Stomach (tissue), 9 donors: ENCODE data around the gene AGAP1. TPM values are rescaled to one million over a fixed set of nuclear protein-coding genes. Genes with fewer than 3 reads are reported as not detected.

Source experiments
- DNase-seq, 2 donors: peaks; one replicate each; pipeline versions ENCODE4 v3.0.0 to v3.0.0-alpha.2; 2013 to 2019
- H3K27ac ChIP-seq, 5 donors: fragments of 200-600 bp in 4 of 5; sonication (generic) in 4 of 5; one replicate each; pipeline ENCODE4 v1.5.1; 2013 to 2019; ENCODE audit warnings: mild to moderate bottlenecking in 1 of 5, moderate library complexity in 1 of 5
- H3K27me3 ChIP-seq, 3 donors: fragments of 200-600 bp; sonication (generic); one replicate each; pipeline ENCODE4 v1.5.1; 2017 to 2019; ENCODE audit warnings: mixed run types in 1 of 3
- H3K36me3 ChIP-seq, 4 donors: fragments of 200-600 bp; sonication (generic); 1 replicate in 3 of 4; 2 replicates in 1 of 4; pipeline ENCODE4 v1.5.1; 2016 to 2019
- H3K4me1 ChIP-seq, 4 donors: fragments of 200-600 bp; sonication (generic); one replicate each; pipeline ENCODE4 v1.5.1; 2016 to 2019
- H3K4me3 ChIP-seq, 4 donors: fragments of 200-600 bp; sonication (generic) in 3 of 4; one replicate each; pipeline ENCODE4 v1.5.1; 2016 to 2019; ENCODE audit warnings: mild to moderate bottlenecking in 1 of 4
- H3K9me3 ChIP-seq, 4 donors: fragments of 200-600 bp; sonication (generic); one replicate each; pipeline ENCODE4 v1.5.1; 2016 to 2019
- CTCF ChIP-seq, 7 experiments: fragments of 450-650 bp in 4 of 7; fragments of 200-600 bp in 3 of 7; sonication (generic) in 3 of 7; IDR thresholded peaks; one replicate each; pipeline ENCODE4 v1.5.1; 2016 to 2019; ENCODE audit warnings: antibody characterized with exemption in 7 of 7, control low read depth in 2 of 7, mild to moderate bottlenecking in 1 of 7
- EP300 ChIP-seq: sonication (generic); formaldehyde crosslinking; IDR thresholded peaks from one replicate; pipeline ENCODE4 v1.6.1; 2017; ENCODE audit warnings: antibody characterized with exemption
- POLR2A ChIP-seq, 4 donors: fragments of 450-650 bp; IDR thresholded peaks; one replicate each; pipeline ENCODE4 v1.6.1; 2016; ENCODE audit warnings: antibody characterized with exemption in 4 of 4, control low read depth in 2 of 4, mild to moderate bottlenecking in 1 of 4, moderate library complexity in 1 of 4
- POLR2AphosphoS5 ChIP-seq, 3 donors: sonication (generic); formaldehyde crosslinking; IDR thresholded peaks; one replicate each; pipeline ENCODE4 v1.6.1; 2016; ENCODE audit warnings: antibody characterized with exemption in 3 of 3
- WGBS, 5 donors: extraction: QIAGEN DNeasy Blood & Tissue Kit in 3 of 5; methylation state at CpG; one replicate each; pipeline versions ENCODE4 v1.1.5 to v1.1.7; 2013 to 2018; 5-methylcytosine and 5-hydroxymethylcytosine counted together
- intact Hi-C: fragments of 100-400 bp; cut with DNase I; formaldehyde crosslinking; loops from one replicate; pipeline ENCODE4 v1.15.1; 2023; ENCODE audit warnings: low total_unique reads
- polyA plus RNA-seq, 3 donors: library from polyadenylated mRNA; stranded (reverse); fragments of 200-250 nt; gene quantifications; one replicate each; pipeline ENCODE4 v1.2.3, GENCODE V29; 2013
- total RNA-seq, 5 donors: library from RNA; depleted of rRNA; stranded (reverse); fragments of >200 nt; gene quantifications; one replicate each; pipeline versions ENCODE4 v1.1.0 to v1.2.3, GENCODE V29; 2014 to 2016
- donor health status: healthy with polysubstance abuse.
- donor health status: Bipolar disorder and iron deficiency.
- donor health status: healthy.

The AGAP1 gene
- total and polyA plus RNA-seq, 8 donors: 4.2 to 139 (median 35.0) TPM

GRCh38 chr2:235710933-235711332, 217.1 kb downstream of the AGAP1 start:
- Histone ChIP-seq H3K27ac (no peak overlapping the region), H3K36me3 (peaks cover 0 to 27% (median 11%) of the 10 kb centered on the region in 4 donors), H3K27me3 (no peaks in the 10 kb centered on the region), H3K4me3 (no peak overlapping the region), H3K4me1 (peaks cover 3 to 25% (median 6%) of the 10 kb centered on the region in 4 donors), H3K9me3 (no peaks in the 10 kb centered on the region)
- intact Hi-C loops: no loop called here
- WGBS, 5 donors: 91 to 97% (median 95%) methylated on average over 11 of the region's 11 CpGs
- no peak for DNase-seq
- no peak for TF ChIP-seq POLR2AphosphoS5 (IDR thresholded peaks at IDR 0.05)
- TF ChIP-seq EP300: no peak
- TF ChIP-seq CTCF (IDR thresholded peaks at IDR 0.05): no peak
- no peak for TF ChIP-seq POLR2A (IDR thresholded peaks at IDR 0.05)

GRCh38 chr2:235711527-235711926, 217.7 kb downstream of the AGAP1 start:
- Histone ChIP-seq H3K4me1 (peaks cover 3 to 29% (median 6%) of the 10 kb centered on the region in 4 donors), H3K4me3 (no peak overlapping the region), H3K9me3 (no peaks in the 10 kb centered on the region), H3K36me3 (peaks cover 0 to 27% (median 11%) of the 10 kb centered on the region in 4 donors), H3K27me3 (no peaks in the 10 kb centered on the region), H3K27ac (no peak overlapping the region)
- intact Hi-C loops: no loop called here
- TF ChIP-seq POLR2A (IDR thresholded peaks at IDR 0.05) (no peak), CTCF (IDR thresholded peaks at IDR 0.05) (no peak), POLR2AphosphoS5 (IDR thresholded peaks at IDR 0.05) (no peak)
- 84 to 93% (median 90%) methylated on average over 11 of the region's 11 CpGs for WGBS, 5 donors
- DNase-seq: no peak

- WGBS, 5 donors: 89 to 100% (median 95%) methylated on average over 2 to 6 of the region's 6 CpGs
- Histone ChIP-seq H3K27me3 (no peaks in the 10 kb centered on the region), H3K9me3 (no peaks in the 10 kb centered on the region), H3K27ac (no peak overlapping the region), H3K36me3 (peaks cover 0 to 27% (median 11%) of the 10 kb centered on the region in 4 donors), H3K4me1 (peaks cover 8 to 35% (median 12%) of the 10 kb centered on the region in 4 donors), H3K4me3 (no peak overlapping the region)
- no peak for TF ChIP-seq POLR2A (IDR thresholded peaks at IDR 0.05)
- TF ChIP-seq EP300: no peak
- no peak for TF ChIP-seq CTCF (IDR thresholded peaks at IDR 0.05)
- no peak for TF ChIP-seq POLR2AphosphoS5 (IDR thresholded peaks at IDR 0.05)
- DNase-seq: no peak
- intact Hi-C loops: no loop called here
These were observed 218.3 kb downstream of the AGAP1 start for GRCh38 chr2:235712176-235712575.

- H3K4me3 ChIP-seq: no peak overlapping the region
- no peaks in the 10 kb centered on the region for H3K27me3 ChIP-seq
- intact Hi-C loops: no loop called here
- no peak for TF ChIP-seq POLR2AphosphoS5 (IDR thresholded peaks at IDR 0.05)
- TF ChIP-seq CTCF (IDR thresholded peaks at IDR 0.05): no peak
- no peak for TF ChIP-seq EP300
- no peak overlapping the region for H3K27ac ChIP-seq
- no peak for DNase-seq
- WGBS, 5 donors: 78 to 95% (median 92%) methylated on average over 9 of the region's 9 CpGs
- H3K9me3 ChIP-seq: no peaks in the 10 kb centered on the region
- H3K36me3 ChIP-seq: peaks cover 0 to 28% (median 11%) of the 10 kb centered on the region in 4 donors
- peaks cover 11 to 38% (median 14%) of the 10 kb centered on the region in 4 donors for H3K4me1 ChIP-seq
These were observed 219.3 kb downstream of the AGAP1 start for GRCh38 chr2:235713189-235713588.
